Eye (tissue), 1 donor: ENCODE results near the gene PLA2G2E.
"Not testable (repeated sequence)": the region's sequence is repeated elsewhere in the genome, so short reads cannot be mapped to it uniquely, and the experiment has no call there.

ENCODE experiments used
- DNase-seq: peaks from one replicate; pipeline ENCODE4 v3.0.0-alpha.2; 2015

PLA2G2E gene

DNA sequence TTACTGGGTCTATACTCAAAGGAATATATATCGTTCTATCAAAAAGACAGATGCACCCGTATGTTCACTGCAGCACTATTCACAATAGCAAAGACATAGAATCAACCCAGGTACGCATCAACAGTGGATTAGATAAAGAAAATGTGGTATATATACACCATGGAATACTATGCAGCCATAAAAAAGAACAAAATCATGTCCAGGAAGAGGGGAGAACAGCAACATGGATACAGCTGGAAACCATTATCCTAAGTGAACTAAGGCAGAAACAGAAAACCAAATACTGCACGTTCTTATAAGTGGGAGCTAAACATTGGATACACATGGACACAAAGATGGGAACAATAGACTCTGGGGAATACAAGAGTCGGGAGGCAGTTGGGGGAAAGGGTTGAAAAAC is 42.6 kb downstream of the PLA2G2E start:
- not testable (repeated sequence) for DNase-seq

- DNase-seq, result no peak
Observed at GRCh38 chr1:19879661-19880060, 43.8 kb downstream of the PLA2G2E start.

DNA sequence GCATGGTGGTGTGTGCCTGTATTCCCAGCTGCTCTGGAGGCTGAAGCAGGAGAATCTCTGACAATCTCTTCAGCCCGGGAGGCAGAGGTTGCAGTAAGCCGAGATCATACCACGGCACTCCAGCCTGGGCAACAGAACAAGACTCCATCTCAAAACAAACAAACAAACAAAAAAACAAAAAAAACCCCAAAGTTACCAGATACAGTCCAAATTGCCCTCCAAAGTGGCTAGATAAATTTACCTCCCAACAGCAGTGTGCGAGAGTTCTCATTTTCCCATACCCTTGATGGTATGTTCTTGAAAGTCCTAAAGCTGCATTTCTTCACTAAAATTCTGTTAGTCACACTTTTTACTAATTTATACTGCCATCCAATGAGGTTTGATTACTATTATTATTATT is 44.2 kb downstream of the PLA2G2E start:
- DNase-seq, result no peak

DNA sequence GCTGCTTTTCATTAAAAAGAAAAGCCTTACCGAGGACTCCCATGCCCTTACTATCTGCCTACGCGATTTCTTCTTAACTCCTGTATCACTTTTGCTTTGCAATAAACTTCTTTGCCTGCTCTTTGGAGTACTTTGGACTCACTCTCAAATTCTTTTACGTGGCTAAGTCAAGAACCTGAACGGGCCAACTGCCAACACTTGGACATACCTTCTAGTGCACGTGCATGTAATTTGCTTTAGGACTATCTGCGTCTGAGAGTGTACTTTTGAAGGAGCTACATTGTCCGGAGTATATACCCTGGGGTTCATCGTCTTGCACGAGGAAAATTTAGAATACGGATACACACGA is 44.8 kb downstream of the PLA2G2E start:
- no peak for DNase-seq

DNA sequence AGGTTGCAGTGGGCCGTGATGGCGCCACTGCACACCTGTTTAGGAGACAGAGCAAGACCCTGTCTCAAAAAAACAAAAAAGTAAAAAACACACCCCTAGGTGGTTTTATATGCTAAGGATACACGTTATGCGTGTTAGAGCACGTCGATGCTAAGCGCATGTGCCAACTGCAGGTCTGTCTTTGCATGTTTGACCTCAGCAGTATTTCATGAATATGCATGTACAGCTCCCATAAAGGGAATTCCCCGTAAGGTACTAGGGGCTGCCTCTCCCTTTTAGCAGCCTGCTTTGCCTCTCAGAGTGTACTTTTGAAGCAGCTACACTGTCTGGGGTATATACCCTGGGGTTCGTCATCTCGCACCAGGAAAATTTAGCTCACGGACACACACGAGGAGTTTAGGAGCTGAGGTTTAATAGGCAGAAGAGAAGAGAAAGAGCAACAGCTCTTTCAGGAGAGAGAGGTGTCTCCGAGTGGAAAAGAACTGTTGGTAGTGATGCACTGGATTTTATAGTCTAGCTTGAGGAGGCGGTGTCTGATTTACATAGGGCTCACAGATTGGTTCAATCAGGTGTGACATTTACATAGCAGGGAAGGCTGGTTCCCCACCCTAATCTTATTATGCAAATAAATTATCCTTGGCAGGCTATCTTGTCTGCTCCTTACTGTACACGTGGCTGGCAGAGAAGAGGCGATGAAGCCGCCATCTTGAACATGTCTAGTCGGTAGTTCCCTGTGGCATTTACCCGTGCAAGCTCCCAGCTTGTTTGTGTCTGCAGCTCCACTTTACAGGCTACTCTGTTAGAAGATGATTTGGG is 45.4 kb downstream of the PLA2G2E start:
- no peak for DNase-seq

GRCh38 chr1:19877181-19877750 is 46.2 kb downstream of the PLA2G2E start:
- no peak for DNase-seq

DNA sequence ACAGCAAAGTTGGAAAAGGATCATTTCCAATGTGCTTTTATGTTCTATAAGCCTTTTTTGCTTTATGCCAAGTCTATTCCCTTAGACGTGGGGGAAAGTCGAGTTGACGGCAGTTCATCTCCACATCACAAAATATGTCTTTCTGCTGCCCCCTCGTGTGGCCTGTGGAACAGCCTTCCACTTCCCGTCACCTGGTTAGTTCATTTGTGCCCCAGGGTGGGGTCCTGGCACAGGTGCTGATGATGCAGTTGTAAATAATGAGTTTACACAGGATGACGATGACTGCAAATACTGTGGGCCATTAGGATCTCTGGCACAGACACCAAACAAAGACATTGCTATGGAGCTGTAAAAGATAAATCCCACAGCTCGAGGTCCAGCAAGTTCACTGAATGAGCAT is 51.2 kb downstream of the PLA2G2E start:
- no peak for DNase-seq
